Esophagus squamous epithelium (tissue), 4 donors: ENCODE results near the gene KCNQ1.

Experiments
- POLR2A ChIP-seq, 4 donors: fragments of 450-650 bp; IDR thresholded peaks; one replicate each; pipeline ENCODE4 v1.6.1; 2017; ENCODE audit warnings: antibody characterized with exemption in 4 of 4, mild to moderate bottlenecking in 4 of 4, moderate library complexity in 3 of 4
- TF ChIP-seq, protein P1 (sequence below), 6 experiments: fragments of 450-650 bp in 4 of 6; fragments of 200-600 bp in 2 of 6; sonication (generic) in 2 of 6; IDR thresholded peaks; one replicate each; pipeline ENCODE4 v1.5.1; 2016 to 2019; ENCODE audit warnings: antibody characterized with exemption in 6 of 6, mild to moderate bottlenecking in 4 of 6, moderate library complexity in 4 of 6

DNA sequence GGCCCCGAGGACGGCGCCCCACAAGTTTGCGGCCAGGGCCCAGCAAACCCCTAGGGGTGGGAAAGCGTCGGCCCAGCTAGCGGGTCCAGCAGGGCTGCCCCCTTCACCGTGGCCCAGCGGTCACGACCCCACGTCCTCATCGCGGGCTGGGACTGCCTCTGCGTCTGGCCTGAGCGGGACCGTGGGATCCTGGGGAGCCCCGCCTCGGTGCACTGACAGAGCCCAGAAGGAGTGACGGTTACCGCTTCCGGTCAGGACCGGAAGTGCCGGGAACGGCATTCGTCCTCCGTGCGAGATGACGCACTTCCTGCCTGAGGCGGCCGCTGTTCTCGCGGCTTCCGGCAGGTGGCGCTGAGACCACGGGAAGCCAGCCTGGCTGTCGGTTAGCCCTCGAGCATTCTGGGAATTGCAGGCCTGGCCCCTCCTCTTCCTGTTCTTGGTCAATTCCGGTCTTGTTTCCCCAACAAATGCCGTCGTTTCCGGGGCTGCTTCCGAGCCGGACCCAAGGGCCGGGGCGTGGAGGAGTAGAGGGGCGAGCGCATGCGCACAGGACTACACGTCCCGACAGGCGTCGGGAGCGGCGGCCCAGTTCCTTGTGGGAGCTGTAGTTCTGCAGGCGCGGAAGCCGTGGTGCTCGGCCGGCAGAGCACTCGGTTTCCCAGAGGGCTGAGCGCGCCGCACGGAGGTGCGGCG, 44.6 kb upstream of the KCNQ1 start, which contains the start of gene TSSC4:
- TF ChIP-seq, protein P1, sequence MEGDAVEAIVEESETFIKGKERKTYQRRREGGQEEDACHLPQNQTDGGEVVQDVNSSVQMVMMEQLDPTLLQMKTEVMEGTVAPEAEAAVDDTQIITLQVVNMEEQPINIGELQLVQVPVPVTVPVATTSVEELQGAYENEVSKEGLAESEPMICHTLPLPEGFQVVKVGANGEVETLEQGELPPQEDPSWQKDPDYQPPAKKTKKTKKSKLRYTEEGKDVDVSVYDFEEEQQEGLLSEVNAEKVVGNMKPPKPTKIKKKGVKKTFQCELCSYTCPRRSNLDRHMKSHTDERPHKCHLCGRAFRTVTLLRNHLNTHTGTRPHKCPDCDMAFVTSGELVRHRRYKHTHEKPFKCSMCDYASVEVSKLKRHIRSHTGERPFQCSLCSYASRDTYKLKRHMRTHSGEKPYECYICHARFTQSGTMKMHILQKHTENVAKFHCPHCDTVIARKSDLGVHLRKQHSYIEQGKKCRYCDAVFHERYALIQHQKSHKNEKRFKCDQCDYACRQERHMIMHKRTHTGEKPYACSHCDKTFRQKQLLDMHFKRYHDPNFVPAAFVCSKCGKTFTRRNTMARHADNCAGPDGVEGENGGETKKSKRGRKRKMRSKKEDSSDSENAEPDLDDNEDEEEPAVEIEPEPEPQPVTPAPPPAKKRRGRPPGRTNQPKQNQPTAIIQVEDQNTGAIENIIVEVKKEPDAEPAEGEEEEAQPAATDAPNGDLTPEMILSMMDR (IDR thresholded peaks at IDR 0.05): peak; percentile 72 to 100 (median 98)
- peak in 3 of 4 donors; percentile 59 to 95 (median 88) for TF ChIP-seq POLR2A (IDR thresholded peaks at IDR 0.05)
